OCI-LY3 (cell line): Measurements from ENCODE around the gene AXIN2.

Experiments used
- H2AFZ ChIP-seq: fragments of 200-600, 300-600 bp; shearing (Covaris generic); 2 replicates; pipeline ENCODE4 v1.6.0; 2014; ENCODE audit warnings: antibody characterized with exemption, low read depth, low read length
- H3K27ac ChIP-seq: fragments of 200-600, 300-600 bp; sonication (generic); 2 replicates; pipeline ENCODE4 v1.5.1; 2014; ENCODE audit warnings: mild to moderate bottlenecking, low read length, moderate library complexity, mixed read lengths
- H3K27me3 ChIP-seq: fragments of 200-600, 300-600 bp; sonication (generic); 2 replicates; pipeline ENCODE4 v1.6.1; 2014; ENCODE audit warnings: low read depth, low read length, mixed read lengths
- H3K36me3 ChIP-seq: fragments of 200-600, 300-600 bp; sonication (generic); replicated peaks from 2 replicates; pipeline ENCODE3; 2014; ENCODE audit warnings: low read depth, low read length, mixed read lengths
- H3K4me1 ChIP-seq: fragments of 300-600, 200-600 bp; sonication (generic); 2 replicates; pipeline ENCODE4 v1.6.1; 2014; ENCODE audit warnings: low read length, mixed read lengths
- H3K4me2 ChIP-seq: fragments of 200-600, 300-600 bp; sonication (generic); 2 replicates; pipeline ENCODE4 v1.6.1; 2014; ENCODE audit warnings: low read length, mixed read lengths
- H3K4me3 ChIP-seq: fragments of 300-600, 200-600 bp; sonication (generic); 2 replicates; pipeline ENCODE4 v1.5.1; 2014; ENCODE audit warnings: antibody characterized with exemption, mild to moderate bottlenecking, low read length, moderate library complexity
- H3K79me2 ChIP-seq: fragments of 300-600, 200-600 bp; shearing (Covaris generic); 2 replicates; pipeline ENCODE4 v1.6.1; 2014; ENCODE audit warnings: mild to moderate bottlenecking, low read length, mixed read lengths
- H3K9ac ChIP-seq: fragments of 300-600, 200-600 bp; shearing (Covaris generic); 2 replicates; pipeline ENCODE4 v1.6.0; 2014; ENCODE audit warnings: mild to moderate bottlenecking, low read length, moderate library complexity
- H3K9me3 ChIP-seq: fragments of 200-600, 300-600 bp; shearing (Covaris generic); 2 replicates; pipeline ENCODE4 v1.6.1; 2014; ENCODE audit warnings: low read length, mixed read lengths; ENCODE audit not compliant: insufficient read depth
- H4K20me1 ChIP-seq: fragments of 200-600, 300-600 bp; sonication (generic); 2 replicates; pipeline ENCODE4 v1.6.1; 2016; ENCODE audit warnings: low read length, mixed read lengths; ENCODE audit not compliant: insufficient read depth
- EZH2phosphoT487 ChIP-seq: fragments of 200-600 bp; shearing (Covaris generic); IDR thresholded peaks from 2 replicates; pipeline ENCODE4 v1.6.1; 2018; ENCODE audit warnings: antibody characterized with exemption, mixed run types, low read depth
- TF ChIP-seq, protein P1 (sequence below): fragments of 200-600, 300-600 bp; sonication (generic); IDR thresholded peaks from 2 replicates; pipeline ENCODE4 v1.5.1; 2014; ENCODE audit warnings: antibody characterized with exemption, low read length, low read depth

Gene AXIN2

DNA sequence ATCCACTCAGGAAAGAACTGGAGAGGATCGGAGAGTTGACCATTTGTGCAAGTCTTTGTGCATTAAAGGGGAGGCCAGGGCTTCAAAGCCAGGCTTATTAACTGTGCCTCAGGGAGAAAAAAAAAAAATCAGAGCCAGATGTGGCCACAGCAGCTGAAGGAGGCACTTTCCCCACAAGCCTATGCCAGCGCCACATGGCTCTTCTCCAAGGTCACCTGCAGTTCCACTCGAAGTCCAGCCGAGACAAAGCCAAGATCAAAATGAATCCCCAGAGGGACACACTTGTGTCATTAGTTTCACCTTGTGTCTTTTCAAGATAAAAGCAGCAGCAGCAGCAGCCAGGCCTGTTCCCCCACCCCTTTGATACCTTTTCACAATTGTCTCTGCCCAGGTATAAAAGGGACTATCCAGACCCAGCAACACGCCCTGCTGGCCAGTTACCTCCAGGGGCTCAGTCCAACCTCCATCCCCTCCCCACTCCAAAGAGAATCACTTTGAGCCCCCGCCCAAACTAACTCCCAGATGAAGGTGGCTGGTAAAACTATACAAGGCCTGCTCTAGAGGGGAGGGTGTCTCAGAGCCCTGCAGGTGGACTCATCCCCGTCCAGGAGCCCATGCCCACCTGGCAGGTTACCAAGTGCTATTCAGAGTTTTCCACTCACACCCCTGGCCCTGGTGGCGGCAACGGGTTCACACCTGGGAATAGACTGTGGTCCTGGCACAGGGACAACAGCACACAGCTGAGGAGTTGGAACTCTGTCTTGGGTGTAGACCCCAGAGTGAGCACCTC, 29.2 kb downstream of the AXIN2 start:
- Histone ChIP-seq H3K36me3 (no peaks in the 10 kb centered on the region), H3K9ac (no peak overlapping the region), H3K4me3 (no peak overlapping the region), H3K9me3 (no peaks in the 10 kb centered on the region), H2AFZ (no peak overlapping the region), H3K4me1 (no peaks in the 10 kb centered on the region), H3K27me3 (no peaks in the 10 kb centered on the region), H3K79me2 (no peaks in the 10 kb centered on the region), H3K27ac (no peak overlapping the region), H4K20me1 (no peaks in the 10 kb centered on the region), H3K4me2 (no peak overlapping the region)
- no peak for TF ChIP-seq EZH2phosphoT487
- TF ChIP-seq, protein P1, sequence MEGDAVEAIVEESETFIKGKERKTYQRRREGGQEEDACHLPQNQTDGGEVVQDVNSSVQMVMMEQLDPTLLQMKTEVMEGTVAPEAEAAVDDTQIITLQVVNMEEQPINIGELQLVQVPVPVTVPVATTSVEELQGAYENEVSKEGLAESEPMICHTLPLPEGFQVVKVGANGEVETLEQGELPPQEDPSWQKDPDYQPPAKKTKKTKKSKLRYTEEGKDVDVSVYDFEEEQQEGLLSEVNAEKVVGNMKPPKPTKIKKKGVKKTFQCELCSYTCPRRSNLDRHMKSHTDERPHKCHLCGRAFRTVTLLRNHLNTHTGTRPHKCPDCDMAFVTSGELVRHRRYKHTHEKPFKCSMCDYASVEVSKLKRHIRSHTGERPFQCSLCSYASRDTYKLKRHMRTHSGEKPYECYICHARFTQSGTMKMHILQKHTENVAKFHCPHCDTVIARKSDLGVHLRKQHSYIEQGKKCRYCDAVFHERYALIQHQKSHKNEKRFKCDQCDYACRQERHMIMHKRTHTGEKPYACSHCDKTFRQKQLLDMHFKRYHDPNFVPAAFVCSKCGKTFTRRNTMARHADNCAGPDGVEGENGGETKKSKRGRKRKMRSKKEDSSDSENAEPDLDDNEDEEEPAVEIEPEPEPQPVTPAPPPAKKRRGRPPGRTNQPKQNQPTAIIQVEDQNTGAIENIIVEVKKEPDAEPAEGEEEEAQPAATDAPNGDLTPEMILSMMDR = no peak

- H3K9me3 ChIP-seq = no peaks in the 10 kb centered on the region
- no peak overlapping the region for H3K4me2 ChIP-seq
- no peak for TF ChIP-seq EZH2phosphoT487
- TF ChIP-seq, protein P1 = no peak
- no peak overlapping the region for H2AFZ ChIP-seq
- no peak overlapping the region for H3K9ac ChIP-seq
- H3K27me3 ChIP-seq = no peaks in the 10 kb centered on the region
- no peaks in the 10 kb centered on the region for H4K20me1 ChIP-seq
- no peak overlapping the region for H3K4me3 ChIP-seq
- no peaks in the 10 kb centered on the region for H3K79me2 ChIP-seq
- no peaks in the 10 kb centered on the region for H3K4me1 ChIP-seq
- no peak overlapping the region for H3K27ac ChIP-seq
- no peaks in the 10 kb centered on the region for H3K36me3 ChIP-seq
Measured at GRCh38 chr17:65531256-65532100, 30.0 kb downstream of the AXIN2 start.

DNA sequence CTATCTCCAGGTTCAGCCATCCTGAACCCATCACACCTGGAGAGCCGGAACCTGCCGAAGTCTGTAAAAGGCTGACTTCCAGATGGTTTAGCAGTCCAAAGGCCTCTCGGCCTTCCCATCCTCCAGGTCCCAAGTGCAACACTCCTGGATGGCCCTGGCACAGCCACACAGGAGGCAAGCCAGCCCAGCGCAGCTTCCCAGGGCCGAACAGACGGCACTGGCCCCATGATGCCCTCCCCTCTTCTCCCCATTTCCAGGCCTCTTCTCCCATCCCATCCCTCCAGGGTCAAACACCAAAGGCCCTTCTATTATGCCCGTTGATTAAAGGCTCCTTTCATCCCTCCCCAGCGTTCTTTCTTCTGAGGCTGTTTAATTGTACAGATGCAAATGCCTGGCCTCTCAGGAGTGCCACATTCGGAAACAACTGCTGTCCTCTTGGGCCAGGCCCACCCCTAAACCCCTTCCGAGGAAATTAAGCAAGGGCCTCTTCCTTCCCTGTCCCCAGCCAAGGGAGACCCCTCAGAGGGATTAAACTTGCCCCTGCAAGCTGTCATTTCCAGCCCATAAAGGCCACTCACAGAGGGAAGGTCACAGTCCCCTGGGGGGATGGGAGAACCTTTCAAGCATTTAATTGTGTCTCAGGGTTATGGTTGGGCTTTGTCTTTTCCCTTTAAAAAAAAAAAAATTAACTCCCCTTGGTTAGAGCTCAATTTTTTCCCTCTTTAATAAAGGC, 30.8 kb downstream of the AXIN2 start:
- H4K20me1 ChIP-seq = no peaks in the 10 kb centered on the region
- no peak overlapping the region for H2AFZ ChIP-seq
- H3K4me3 ChIP-seq = no peak overlapping the region
- no peak for TF ChIP-seq EZH2phosphoT487
- TF ChIP-seq, protein P1 = no peak
- no peaks in the 10 kb centered on the region for H3K9me3 ChIP-seq
- H3K4me2 ChIP-seq = no peak overlapping the region
- H3K9ac ChIP-seq = no peak overlapping the region
- no peak overlapping the region for H3K27ac ChIP-seq
- H3K27me3 ChIP-seq = no peaks in the 10 kb centered on the region
- no peaks in the 10 kb centered on the region for H3K79me2 ChIP-seq
- H3K36me3 ChIP-seq = no peaks in the 10 kb centered on the region
- no peaks in the 10 kb centered on the region for H3K4me1 ChIP-seq
